CD4-positive, alpha-beta T cell (primary cell): ENCODE measurements around the gene PSMC3. TPM values are rescaled to one million over a fixed set of nuclear protein-coding genes. Genes with fewer than 3 reads are reported as not detected.

Experiments
- ATAC-seq: fragments of 200-7000 bp; cut with Tn5 transposase; one replicate; pipeline ENCODE4 v1.10.0; 2022; ENCODE audit warnings: mild to moderate bottlenecking; ENCODE audit not compliant: poor library complexity
- CTCF ChIA-PET: fragments of 350-600 bp; sonication (Branson Sonifier 250); formaldehyde crosslinking; loops from one replicate; lab custom pipeline; 2021; ENCODE audit warnings: antibody characterized with exemption, inconsistent platforms; lab: Charles Lee
- POLR2A ChIA-PET: fragments of 350-600 bp; sonication (Branson Sonifier 250); formaldehyde crosslinking; loops from one replicate; lab custom pipeline; 2021; ENCODE audit warnings: antibody characterized with exemption, inconsistent platforms; lab: Charles Lee
- DNase-seq, 14 experiments: peaks; one replicate each; pipeline ENCODE4 v3.0.0-alpha.2; 2013 to 2020; ENCODE audit warnings: mixed read lengths in 2 of 14
- H3K27ac ChIP-seq, 2 donors: one replicate each; pipeline versions ENCODE4 v1.5.1 to v1.7.0; 2013; ENCODE audit warnings: low read length in 2 of 2, low read depth in 1 of 2, mild to moderate bottlenecking in 1 of 2
- H3K27me3 ChIP-seq, 2 experiments: 1 replicate in 1 of 2; 2 replicates in 1 of 2; pipeline versions ENCODE4 v1.6.1 to v1.7.0; 2013; ENCODE audit warnings: low read length in 2 of 2, control low read depth in 1 of 2, mild to moderate bottlenecking in 1 of 2, moderate library complexity in 1 of 2; ENCODE audit not compliant: insufficient read depth in 2 of 2, control insufficient read depth in 1 of 2
- H3K36me3 ChIP-seq: one replicate; pipeline ENCODE4 v1.6.1; 2013; ENCODE audit warnings: low read length, control low read depth; ENCODE audit not compliant: insufficient read depth
- H3K4me1 ChIP-seq: one replicate; pipeline ENCODE4 v1.6.1; 2013; ENCODE audit warnings: low read length, control low read depth; ENCODE audit not compliant: insufficient read depth
- H3K4me3 ChIP-seq: one replicate; pipeline ENCODE4 v1.5.1; 2013; ENCODE audit warnings: mild to moderate bottlenecking, low read length, moderate library complexity
- H3K9me3 ChIP-seq, 2 experiments: 1 replicate in 1 of 2; 2 replicates in 1 of 2; pipeline versions ENCODE4 v1.6.1 to v1.7.0; 2013; ENCODE audit warnings: low read length in 2 of 2, mild to moderate bottlenecking in 2 of 2, control low read depth in 1 of 2, moderate library complexity in 1 of 2; ENCODE audit not compliant: control insufficient read depth in 1 of 2, insufficient read depth in 1 of 2
- H3K27ac Mint-ChIP-seq: one replicate; pipeline ENCODE4 v1.8.0; 2020; ENCODE audit warnings: mixed read lengths
- H3K27me3 Mint-ChIP-seq: one replicate; pipeline ENCODE4 v1.8.0; 2021; ENCODE audit warnings: mixed read lengths
- H3K36me3 Mint-ChIP-seq: one replicate; pipeline ENCODE4 v1.8.0; 2021; ENCODE audit warnings: low read depth, mixed read lengths
- H3K4me1 Mint-ChIP-seq: one replicate; pipeline ENCODE4 v1.8.0; 2021; ENCODE audit warnings: low read depth, mixed read lengths
- H3K4me3 Mint-ChIP-seq: one replicate; pipeline ENCODE4 v1.8.0; 2020; ENCODE audit warnings: mild to moderate bottlenecking, mixed read lengths
- H3K9me3 Mint-ChIP-seq: one replicate; pipeline ENCODE4 v1.8.0; 2020; ENCODE audit warnings: mixed read lengths
- CTCF ChIP-seq: fragments of 200-600 bp; IDR thresholded peaks from one replicate; pipeline ENCODE4 v1.8.0; 2022; ENCODE audit warnings: antibody characterized with exemption, mild to moderate bottlenecking
- intact Hi-C, 2 experiments: fragments of 100-400 bp; cut with DNase I in 1 of 2; cut with micrococcal nuclease in 1 of 2; formaldehyde crosslinking; loops; one replicate each; pipeline versions ENCODE4 v1.15.1 to v1.9.0; 2023 to 2025; cut with DNase I, micrococcal nuclease
- total RNA-seq, 174 experiments: library from RNA in 2 of 174; stranded (reverse) in 2 of 174; gene quantifications; one replicate each; pipeline ENCODE4 v1.2.3 and lab custom pipeline; 2021 to 2026

PSMC3 gene
- total RNA-seq, 2 experiments from 2014 or later, result 51.3 to 59.5 TPM

GRCh38 chr11:47387944-47388696 is 38.1 kb downstream of the PSMC3 start:
- ATAC-seq (no peak), DNase-seq (peak in 1 of 14 experiments; percentile 38)
- H3K4me1 Mint-ChIP-seq, result peaks cover 25% of the 10 kb centered on the region
- Histone ChIP-seq H3K27me3 (no peaks in the 10 kb centered on the region), H3K4me1 (peaks cover 42% of the 10 kb centered on the region), H3K27ac (no peak overlapping the region), H3K36me3 (no peaks in the 10 kb centered on the region), H3K4me3 (no peak overlapping the region), H3K9me3 (no peaks in the 10 kb centered on the region)
- TF ChIP-seq CTCF, result no peak
- no peaks in the 10 kb centered on the region for H3K27me3 Mint-ChIP-seq
- intact Hi-C loops, result no loop called here
- H3K9me3 Mint-ChIP-seq, result no peaks in the 10 kb centered on the region
- no peaks in the 10 kb centered on the region for H3K36me3 Mint-ChIP-seq
- POLR2A ChIA-PET, result interaction anchor here (1.1 kb wide), 1 partner anchor 12 kb away, joined by 4 read pairs; no protein-coding TSS in a partner anchor
- CTCF ChIA-PET, result no interaction called here
- no peak overlapping the region for H3K4me3 Mint-ChIP-seq
- H3K27ac Mint-ChIP-seq, result no peak overlapping the region

- H3K27ac ChIP-seq, result no peak overlapping the region
- CTCF ChIA-PET, result no interaction called here
- peaks cover 7% of the 10 kb centered on the region for H3K4me1 Mint-ChIP-seq
- intact Hi-C loops, result no loop called here
- H3K36me3 Mint-ChIP-seq, result no peaks in the 10 kb centered on the region
- no peaks in the 10 kb centered on the region for H3K9me3 ChIP-seq
- TF ChIP-seq CTCF, result no peak
- ATAC-seq, result no peak
- POLR2A ChIA-PET, result no interaction called here
- no peak overlapping the region for H3K27ac Mint-ChIP-seq
- H3K27me3 ChIP-seq, result no peaks in the 10 kb centered on the region
- H3K36me3 ChIP-seq, result no peaks in the 10 kb centered on the region
- no peak overlapping the region for H3K4me3 ChIP-seq
- H3K4me3 Mint-ChIP-seq, result no peak overlapping the region
- no peaks in the 10 kb centered on the region for H3K27me3 Mint-ChIP-seq
- H3K9me3 Mint-ChIP-seq, result no peaks in the 10 kb centered on the region
- H3K4me1 ChIP-seq, result peaks cover 10% of the 10 kb centered on the region
- no peak for DNase-seq
These were observed 41.7 kb downstream of the PSMC3 start for GRCh38 chr11:47384498-47384897.

- Histone ChIP-seq H3K27me3 (no peaks in the 10 kb centered on the region), H3K4me1 (peaks cover 3% of the 10 kb centered on the region), H3K27ac (no peak overlapping the region), H3K36me3 (no peaks in the 10 kb centered on the region), H3K4me3 (no peak overlapping the region), H3K9me3 (no peaks in the 10 kb centered on the region)
- ATAC-seq (no peak), DNase-seq (no peak)
- Mint-ChIP-seq H3K27ac (no peak overlapping the region), H3K27me3 (no peaks in the 10 kb centered on the region), H3K4me3 (no peak overlapping the region), H3K36me3 (no peaks in the 10 kb centered on the region), H3K4me1 (no peaks in the 10 kb centered on the region), H3K9me3 (no peaks in the 10 kb centered on the region)
- POLR2A ChIA-PET, result no interaction called here
- TF ChIP-seq CTCF, result no peak
- CTCF ChIA-PET, result no interaction called here
- intact Hi-C loops, result no loop called here
These were observed 43.2 kb downstream of the PSMC3 start for GRCh38 chr11:47383071-47383470.
